GM23338 (cell line): ENCODE results near the gene ATXN3. TPM values are rescaled to one million over a fixed set of nuclear protein-coding genes. Genes with fewer than 3 reads are reported as not detected.

Source experiments
- ATAC-seq: fragments of 200-7000 bp; cut with Tn5 transposase; 3 replicates; pipeline ENCODE4 v1.9.1; 2020
- DNase-seq: peaks from one replicate; pipeline ENCODE4 v3.0.0-alpha.2; 2015; ENCODE audit warnings: low spot score
- H2AFZ ChIP-seq: fragments of 200-600 bp; sonication (generic); 2 replicates; pipeline ENCODE4 v1.8.0; 2016; ENCODE audit warnings: antibody characterized with exemption, mild to moderate bottlenecking, moderate library complexity
- H3F3A ChIP-seq: fragments of 200-600 bp; sonication (generic); replicated peaks from 2 replicates; pipeline ENCODE4 v1.8.0; 2017; ENCODE audit warnings: antibody characterized with exemption, mixed run types, low read depth
- H3K27ac ChIP-seq: fragments of 200-600 bp; sonication (generic); 2 replicates; pipeline ENCODE4 v1.6.1; 2016; ENCODE audit warnings: low read depth
- H3K27me3 ChIP-seq: fragments of 200-600 bp; sonication (generic); 2 replicates; pipeline ENCODE4 v1.8.0; 2016; ENCODE audit warnings: mild to moderate bottlenecking, mixed run types, moderate library complexity; ENCODE audit not compliant: insufficient read depth
- H3K36me3 ChIP-seq: fragments of 200-600 bp; sonication (generic); 2 replicates; pipeline ENCODE4 v1.8.0; 2016; ENCODE audit warnings: mild to moderate bottlenecking; ENCODE audit not compliant: insufficient read depth
- H3K4me1 ChIP-seq: fragments of 200-600 bp; sonication (generic); 2 replicates; pipeline ENCODE4 v1.8.0; 2016; ENCODE audit warnings: mild to moderate bottlenecking, moderate library complexity; ENCODE audit not compliant: insufficient read depth
- H3K4me2 ChIP-seq: fragments of 200-600 bp; sonication (generic); 2 replicates; pipeline ENCODE4 v1.7.1; 2017; ENCODE audit warnings: mixed run types
- H3K4me3 ChIP-seq: fragments of 200-600 bp; sonication (generic); 2 replicates; pipeline ENCODE4 v1.6.1; 2016; ENCODE audit warnings: mixed run types
- H3K79me2 ChIP-seq: fragments of 200-600 bp; sonication (generic); replicated peaks from 2 replicates; pipeline ENCODE4 v1.8.0; 2017; ENCODE audit warnings: mild to moderate bottlenecking; ENCODE audit not compliant: insufficient read depth
- H3K9me2 ChIP-seq: fragments of 200-600 bp; sonication (generic); 2 replicates; pipeline ENCODE4 v1.8.0; 2017; ENCODE audit not compliant: insufficient read depth
- H4K20me1 ChIP-seq: fragments of 200-600 bp; sonication (generic); replicated peaks from 2 replicates; pipeline ENCODE4 v1.8.0; 2017; ENCODE audit warnings: mild to moderate bottlenecking; ENCODE audit not compliant: insufficient read depth
- H3K27ac Mint-ChIP-seq: 2 replicates; pipeline ENCODE4 v1.8.0; 2020; ENCODE audit warnings: inconsistent platforms, mild to moderate bottlenecking, moderate library complexity, mixed read lengths
- H3K27me3 Mint-ChIP-seq: 3 replicates; pipeline ENCODE4 v1.8.0; 2022; ENCODE audit warnings: low read depth, mild to moderate bottlenecking, moderate library complexity, mixed read lengths, inconsistent platforms; ENCODE audit not compliant: insufficient read depth, poor library complexity
- H3K36me3 Mint-ChIP-seq: 3 replicates; pipeline ENCODE4 v1.8.0; 2021; ENCODE audit warnings: low read depth, mild to moderate bottlenecking, inconsistent platforms, moderate library complexity, mixed read lengths
- H3K4me1 Mint-ChIP-seq: 3 replicates; pipeline ENCODE4 v1.8.0; 2020; ENCODE audit warnings: mild to moderate bottlenecking, inconsistent platforms, mixed read lengths
- H3K4me3 Mint-ChIP-seq: 3 replicates; pipeline ENCODE4 v1.8.0; 2021; ENCODE audit warnings: moderate library complexity, mild to moderate bottlenecking, inconsistent platforms, mixed read lengths
- H3K9me3 Mint-ChIP-seq: 3 replicates; pipeline ENCODE4 v1.8.0; 2020; ENCODE audit warnings: moderate library complexity, mild to moderate bottlenecking, inconsistent platforms, mixed read lengths
- EZH2 ChIP-seq: fragments of 200-600 bp; sonication (generic); IDR thresholded peaks from one replicate; pipeline ENCODE4 v1.8.0; 2017; ENCODE audit warnings: antibody characterized with exemption, mild to moderate bottlenecking, low read depth; ENCODE audit not compliant: unreplicated experiment
- NANOG ChIP-seq: IDR thresholded peaks from 2 replicates; pipeline ENCODE4 v1.6.1; 2016; ENCODE audit warnings: antibody characterized with exemption, borderline replicate concordance
- STAT1 ChIP-seq: IDR thresholded peaks from one replicate; pipeline ENCODE4 v1.6.1; 2016; ENCODE audit warnings: antibody characterized with exemption; ENCODE audit not compliant: unreplicated experiment
- ZNF331 ChIP-seq: fragments of 250-450 bp; sonication (Bioruptor Pico); IDR thresholded peaks from 2 replicates; pipeline ENCODE4 v1.5.0; 2020; ENCODE audit warnings: low read depth, mild to moderate bottlenecking, moderate library complexity
- polyA plus RNA-seq: library from polyadenylated mRNA; unstranded; fragments of >200 nt; fragmentation: Nextera tagmentation; extraction: Ambion mirVana; gene quantifications from 2 replicates; pipeline ENCODE4 v1.2.1, GENCODE V29; 2016
- total RNA-seq: library from RNA; depleted of rRNA; stranded (reverse); fragments of >200 nt; shearing (Covaris generic); gene quantifications from 2 replicates; pipeline ENCODE4 v1.2.3, GENCODE V29; 2014
- TF ChIP-seq, protein P1 (sequence below): fragments of 250-450 bp; sonication (Bioruptor Pico); IDR thresholded peaks from 2 replicates; pipeline ENCODE4 v1.5.0; 2020; ENCODE audit warnings: mild to moderate bottlenecking, moderate library complexity
- TF ChIP-seq, protein P2 (sequence below), 2 experiments: fragments of 200-600 bp in 1 of 2; sonication (generic) in 1 of 2; conservative IDR thresholded peaks; 2 replicates each; pipeline versions ENCODE4 v1.5.1 to v1.6.1; 2016 to 2017; ENCODE audit warnings: antibody characterized with exemption in 2 of 2, low read depth in 2 of 2, mild to moderate bottlenecking in 2 of 2, moderate library complexity in 1 of 2

Gene ATXN3
- total and polyA plus RNA-seq, 2 experiments from 2014 or later = 39.5 to 66.7 TPM

DNA sequence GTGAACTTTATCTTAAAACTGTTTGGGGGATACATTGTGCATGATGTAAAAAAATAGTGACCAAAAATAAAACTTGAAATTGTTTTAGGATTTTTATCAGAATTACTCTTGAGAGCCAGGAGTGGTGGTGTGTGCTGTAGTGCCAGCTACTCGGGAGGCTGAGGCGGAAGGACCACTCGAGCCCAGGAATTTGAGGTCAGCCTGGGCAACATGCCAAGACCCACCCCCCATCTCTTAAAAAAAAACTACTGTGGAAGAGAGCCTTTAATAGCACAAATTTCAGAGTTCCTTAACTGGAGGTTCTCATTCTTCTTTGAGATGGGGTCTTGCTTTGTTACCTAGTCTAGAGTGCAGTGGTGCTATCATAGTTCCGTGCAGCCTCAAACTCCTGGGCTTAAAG is 36.9 kb upstream of the ATXN3 start:
- Mint-ChIP-seq H3K27ac (no peak overlapping the region), H3K4me1 (no peaks in the 10 kb centered on the region), H3K36me3 (peaks cover 79% of the 10 kb centered on the region), H3K27me3 (no peaks in the 10 kb centered on the region), H3K4me3 (no peak overlapping the region), H3K9me3 (no peaks in the 10 kb centered on the region)
- Histone ChIP-seq H3K36me3 (peaks cover 74% of the 10 kb centered on the region), H3K27me3 (no peaks in the 10 kb centered on the region), H3K4me1 (no peaks in the 10 kb centered on the region), H3K79me2 (no peaks in the 10 kb centered on the region; the same call in 1 of the 2 replicates), H2AFZ (no peak overlapping the region), H3K4me3 (no peak overlapping the region), H3K27ac (no peak overlapping the region), H3K4me2 (no peak overlapping the region), H3F3A (no peaks in the 10 kb centered on the region), H4K20me1 (peaks cover 13% of the 10 kb centered on the region), H3K9me2 (no peaks in the 10 kb centered on the region)
- TF ChIP-seq ZNF331 (CRISPR knock-in tag) (no peak), STAT1 (no peak), NANOG (no peak), EZH2 (no peak)
- TF ChIP-seq, protein P1, sequence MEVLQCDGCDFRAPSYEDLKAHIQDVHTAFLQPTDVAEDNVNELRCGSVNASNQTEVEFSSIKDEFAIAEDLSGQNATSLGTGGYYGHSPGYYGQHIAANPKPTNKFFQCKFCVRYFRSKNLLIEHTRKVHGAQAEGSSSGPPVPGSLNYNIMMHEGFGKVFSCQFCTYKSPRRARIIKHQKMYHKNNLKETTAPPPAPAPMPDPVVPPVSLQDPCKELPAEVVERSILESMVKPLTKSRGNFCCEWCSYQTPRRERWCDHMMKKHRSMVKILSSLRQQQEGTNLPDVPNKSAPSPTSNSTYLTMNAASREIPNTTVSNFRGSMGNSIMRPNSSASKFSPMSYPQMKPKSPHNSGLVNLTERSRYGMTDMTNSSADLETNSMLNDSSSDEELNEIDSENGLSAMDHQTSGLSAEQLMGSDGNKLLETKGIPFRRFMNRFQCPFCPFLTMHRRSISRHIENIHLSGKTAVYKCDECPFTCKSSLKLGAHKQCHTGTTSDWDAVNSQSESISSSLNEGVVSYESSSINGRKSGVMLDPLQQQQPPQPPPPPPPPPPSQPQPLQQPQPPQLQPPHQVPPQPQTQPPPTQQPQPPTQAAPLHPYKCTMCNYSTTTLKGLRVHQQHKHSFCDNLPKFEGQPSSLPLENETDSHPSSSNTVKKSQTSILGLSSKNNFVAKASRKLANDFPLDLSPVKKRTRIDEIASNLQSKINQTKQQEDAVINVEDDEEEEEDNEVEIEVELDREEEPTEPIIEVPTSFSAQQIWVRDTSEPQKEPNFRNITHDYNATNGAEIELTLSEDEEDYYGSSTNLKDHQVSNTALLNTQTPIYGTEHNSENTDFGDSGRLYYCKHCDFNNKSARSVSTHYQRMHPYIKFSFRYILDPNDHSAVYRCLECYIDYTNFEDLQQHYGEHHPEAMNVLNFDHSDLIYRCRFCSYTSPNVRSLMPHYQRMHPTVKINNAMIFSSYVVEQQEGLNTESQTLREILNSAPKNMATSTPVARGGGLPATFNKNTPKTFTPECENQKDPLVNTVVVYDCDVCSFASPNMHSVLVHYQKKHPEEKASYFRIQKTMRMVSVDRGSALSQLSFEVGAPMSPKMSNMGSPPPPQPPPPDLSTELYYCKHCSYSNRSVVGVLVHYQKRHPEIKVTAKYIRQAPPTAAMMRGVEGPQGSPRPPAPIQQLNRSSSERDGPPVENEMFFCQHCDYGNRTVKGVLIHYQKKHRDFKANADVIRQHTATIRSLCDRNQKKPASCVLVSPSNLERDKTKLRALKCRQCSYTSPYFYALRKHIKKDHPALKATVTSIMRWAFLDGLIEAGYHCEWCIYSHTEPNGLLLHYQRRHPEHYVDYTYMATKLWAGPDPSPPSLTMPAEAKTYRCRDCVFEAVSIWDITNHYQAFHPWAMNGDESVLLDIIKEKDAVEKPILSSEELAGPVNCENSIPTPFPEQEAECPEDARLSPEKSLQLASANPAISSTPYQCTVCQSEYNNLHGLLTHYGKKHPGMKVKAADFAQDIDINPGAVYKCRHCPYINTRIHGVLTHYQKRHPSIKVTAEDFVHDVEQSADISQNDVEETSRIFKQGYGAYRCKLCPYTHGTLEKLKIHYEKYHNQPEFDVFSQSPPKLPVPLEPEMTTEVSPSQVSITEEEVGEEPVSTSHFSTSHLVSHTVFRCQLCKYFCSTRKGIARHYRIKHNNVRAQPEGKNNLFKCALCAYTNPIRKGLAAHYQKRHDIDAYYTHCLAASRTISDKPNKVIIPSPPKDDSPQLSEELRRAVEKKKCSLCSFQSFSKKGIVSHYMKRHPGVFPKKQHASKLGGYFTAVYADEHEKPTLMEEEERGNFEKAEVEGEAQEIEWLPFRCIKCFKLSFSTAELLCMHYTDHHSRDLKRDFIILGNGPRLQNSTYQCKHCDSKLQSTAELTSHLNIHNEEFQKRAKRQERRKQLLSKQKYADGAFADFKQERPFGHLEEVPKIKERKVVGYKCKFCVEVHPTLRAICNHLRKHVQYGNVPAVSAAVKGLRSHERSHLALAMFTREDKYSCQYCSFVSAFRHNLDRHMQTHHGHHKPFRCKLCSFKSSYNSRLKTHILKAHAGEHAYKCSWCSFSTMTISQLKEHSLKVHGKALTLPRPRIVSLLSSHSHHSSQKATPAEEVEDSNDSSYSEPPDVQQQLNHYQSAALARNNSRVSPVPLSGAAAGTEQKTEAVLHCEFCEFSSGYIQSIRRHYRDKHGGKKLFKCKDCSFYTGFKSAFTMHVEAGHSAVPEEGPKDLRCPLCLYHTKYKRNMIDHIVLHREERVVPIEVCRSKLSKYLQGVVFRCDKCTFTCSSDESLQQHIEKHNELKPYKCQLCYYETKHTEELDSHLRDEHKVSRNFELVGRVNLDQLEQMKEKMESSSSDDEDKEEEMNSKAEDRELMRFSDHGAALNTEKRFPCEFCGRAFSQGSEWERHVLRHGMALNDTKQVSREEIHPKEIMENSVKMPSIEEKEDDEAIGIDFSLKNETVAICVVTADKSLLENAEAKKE (CRISPR knock-in tag) = no peak
- ATAC-seq = no peak
- no peak for DNase-seq

DNA sequence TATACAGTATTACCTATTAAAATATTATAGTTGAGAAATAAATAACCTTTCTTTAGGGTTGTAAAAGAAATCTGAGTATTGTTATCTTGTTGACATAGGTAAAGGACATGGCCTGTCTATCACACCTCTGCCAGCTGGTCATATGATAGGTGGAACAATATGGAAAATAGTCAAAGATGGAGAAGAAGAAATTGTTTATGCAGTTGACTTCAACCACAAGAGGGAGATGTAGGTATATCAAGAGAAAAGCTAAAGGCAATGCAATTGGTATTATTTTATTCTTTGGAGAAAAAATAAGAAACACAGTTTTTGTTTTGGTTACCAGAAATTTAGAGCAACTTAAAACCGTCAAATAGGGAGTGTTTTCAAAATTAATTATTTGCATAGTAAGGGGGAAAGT is 28.9 kb upstream of the ATXN3 start:
- Mint-ChIP-seq H3K27ac (no peak overlapping the region), H3K36me3 (peaks cover 77% of the 10 kb centered on the region), H3K4me1 (no peaks in the 10 kb centered on the region), H3K27me3 (no peaks in the 10 kb centered on the region), H3K9me3 (no peaks in the 10 kb centered on the region), H3K4me3 (no peak overlapping the region)
- Histone ChIP-seq H3K36me3 (peaks cover 79% of the 10 kb centered on the region), H3K27me3 (no peaks in the 10 kb centered on the region), H3K4me1 (no peaks in the 10 kb centered on the region), H3K27ac (no peak overlapping the region), H4K20me1 (peaks cover 13% of the 10 kb centered on the region), H2AFZ (no peak overlapping the region), H3K4me3 (no peak overlapping the region), H3K79me2 (no peaks in the 10 kb centered on the region), H3K4me2 (no peak overlapping the region), H3K9me2 (no peaks in the 10 kb centered on the region), H3F3A (no peaks in the 10 kb centered on the region)
- ATAC-seq = no peak
- TF ChIP-seq, protein P2, sequence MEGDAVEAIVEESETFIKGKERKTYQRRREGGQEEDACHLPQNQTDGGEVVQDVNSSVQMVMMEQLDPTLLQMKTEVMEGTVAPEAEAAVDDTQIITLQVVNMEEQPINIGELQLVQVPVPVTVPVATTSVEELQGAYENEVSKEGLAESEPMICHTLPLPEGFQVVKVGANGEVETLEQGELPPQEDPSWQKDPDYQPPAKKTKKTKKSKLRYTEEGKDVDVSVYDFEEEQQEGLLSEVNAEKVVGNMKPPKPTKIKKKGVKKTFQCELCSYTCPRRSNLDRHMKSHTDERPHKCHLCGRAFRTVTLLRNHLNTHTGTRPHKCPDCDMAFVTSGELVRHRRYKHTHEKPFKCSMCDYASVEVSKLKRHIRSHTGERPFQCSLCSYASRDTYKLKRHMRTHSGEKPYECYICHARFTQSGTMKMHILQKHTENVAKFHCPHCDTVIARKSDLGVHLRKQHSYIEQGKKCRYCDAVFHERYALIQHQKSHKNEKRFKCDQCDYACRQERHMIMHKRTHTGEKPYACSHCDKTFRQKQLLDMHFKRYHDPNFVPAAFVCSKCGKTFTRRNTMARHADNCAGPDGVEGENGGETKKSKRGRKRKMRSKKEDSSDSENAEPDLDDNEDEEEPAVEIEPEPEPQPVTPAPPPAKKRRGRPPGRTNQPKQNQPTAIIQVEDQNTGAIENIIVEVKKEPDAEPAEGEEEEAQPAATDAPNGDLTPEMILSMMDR (conservative IDR thresholded peaks at IDR 0.05; ENCODE audit: low read depth in 2 of 2) = peak in 1 of 2 experiments; percentile 47; a peak in 3 of 4 replicates
- TF ChIP-seq STAT1 = no peak
- DNase-seq = peak; percentile 11
